CD4-positive, alpha-beta T cell treated with Interleukin-1 beta for 1 hour (primary cell): Measurements from ENCODE around the gene CDON.
"Not testable (repeated sequence)": the region's sequence is repeated elsewhere in the genome, so short reads cannot be mapped to it uniquely, and the experiment has no call there.

Source experiments
- DNase-seq, 2 donors: peaks; one replicate each; pipeline ENCODE4 v3.0.0-alpha.2; 2020 to 2022

The CDON gene

DNA sequence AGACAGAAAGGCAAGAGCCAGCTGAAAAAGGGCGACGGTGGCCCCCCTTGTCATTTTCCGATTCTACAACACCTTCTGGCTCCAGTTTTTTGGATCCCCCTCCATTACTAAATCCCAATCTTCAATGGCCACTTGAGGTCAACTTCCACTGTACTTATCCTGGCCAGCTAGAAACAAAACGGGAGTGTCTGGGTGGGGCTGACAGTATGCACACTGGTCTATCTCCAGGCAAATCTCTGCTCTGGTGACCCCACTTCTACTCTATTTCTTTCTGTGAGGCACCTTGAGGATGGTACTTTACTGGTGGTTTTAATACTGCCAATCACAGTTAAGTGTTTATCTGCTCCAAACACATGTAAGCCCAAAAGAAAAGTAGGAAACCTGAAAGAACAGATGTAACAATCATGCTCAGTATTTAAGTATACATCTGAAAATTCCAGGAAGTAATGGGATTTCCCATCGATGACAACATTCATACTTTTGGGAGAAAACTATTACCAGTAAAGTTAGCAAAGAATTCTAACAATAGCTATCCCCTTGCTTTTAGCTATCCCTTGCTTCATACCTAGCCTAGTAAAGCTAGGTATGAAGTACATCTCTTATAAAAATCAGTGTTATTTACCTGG is 16.0 kb downstream of the CDON start:
- DNase-seq = no peak

DNA sequence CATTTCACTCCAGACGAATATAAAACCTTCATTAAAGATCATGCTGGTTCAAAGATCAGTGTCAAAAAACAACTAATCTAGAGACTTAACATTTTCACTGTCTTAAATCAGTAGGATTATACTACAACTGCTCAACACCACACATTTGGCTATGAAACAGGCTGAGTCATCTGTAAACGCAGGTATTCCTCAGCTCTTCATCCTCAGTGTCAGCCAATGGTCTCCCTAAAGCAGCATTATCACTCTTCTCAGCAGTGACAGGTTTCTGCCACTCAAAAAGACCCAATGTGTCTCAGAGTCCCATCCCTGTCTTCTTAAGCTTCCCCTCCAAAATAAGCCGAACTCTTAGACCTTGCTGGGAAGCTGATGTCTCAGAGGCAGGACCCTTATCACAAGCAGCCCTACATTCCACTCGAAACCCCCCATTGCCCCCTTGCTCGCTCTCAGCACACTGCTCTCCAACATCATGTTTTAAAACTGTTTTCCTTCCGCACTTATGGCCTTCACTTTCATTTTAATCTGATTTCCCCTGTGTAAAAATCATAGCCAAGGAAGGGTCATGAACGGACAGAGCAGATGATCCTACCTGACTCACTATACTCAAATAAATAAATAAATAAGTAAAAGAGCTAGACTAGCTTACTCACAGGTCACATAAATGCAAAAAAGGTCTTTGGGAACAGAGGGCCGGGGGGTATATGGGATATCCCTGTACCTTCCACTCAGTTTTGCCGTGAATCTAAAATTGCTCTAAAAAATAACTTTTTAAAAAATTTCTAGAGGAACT is 23.0 kb downstream of the CDON start:
- DNase-seq = no peak

DNA sequence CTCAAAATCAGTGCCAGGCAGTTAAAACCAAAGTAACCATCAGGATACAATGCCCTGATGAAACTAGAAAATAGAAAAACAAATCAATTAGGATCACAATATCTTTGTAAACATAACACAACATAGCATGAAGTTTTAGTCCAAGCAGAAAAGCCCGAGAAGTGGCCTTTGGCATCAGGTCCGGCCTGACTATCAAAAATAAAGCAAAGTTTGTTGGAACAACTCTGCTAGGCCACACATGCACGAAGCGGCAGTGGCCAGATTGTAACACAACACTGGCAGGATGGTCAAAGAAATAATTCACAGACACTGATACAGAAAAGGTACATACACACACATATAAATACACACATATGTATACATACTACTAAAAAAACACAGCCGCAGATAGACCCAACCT is 26.9 kb downstream of the CDON start:
- no peak for DNase-seq

DNA sequence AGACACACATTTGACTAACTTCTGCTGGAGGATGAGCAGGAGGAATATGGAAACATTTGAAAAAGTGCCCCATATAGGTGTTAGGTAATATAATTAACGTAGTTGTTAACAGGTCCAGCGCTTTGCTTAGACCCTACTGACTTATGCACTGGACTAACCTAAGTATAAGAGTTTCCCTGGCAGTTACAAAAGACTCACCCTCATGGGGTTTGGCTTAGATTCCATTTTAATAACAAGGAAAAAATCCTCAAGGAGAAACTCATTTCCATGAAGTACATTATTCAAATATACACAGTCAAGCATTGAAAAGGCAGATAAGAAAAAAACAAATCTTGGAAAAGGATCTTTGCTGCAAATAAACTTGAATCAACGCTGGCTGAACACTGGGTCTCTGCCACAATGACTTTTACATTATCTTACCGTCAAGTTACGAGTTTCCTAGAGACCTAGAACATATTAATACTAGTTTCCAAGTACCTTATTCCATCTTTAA is 27.7 kb downstream of the CDON start:
- no peak for DNase-seq

DNA sequence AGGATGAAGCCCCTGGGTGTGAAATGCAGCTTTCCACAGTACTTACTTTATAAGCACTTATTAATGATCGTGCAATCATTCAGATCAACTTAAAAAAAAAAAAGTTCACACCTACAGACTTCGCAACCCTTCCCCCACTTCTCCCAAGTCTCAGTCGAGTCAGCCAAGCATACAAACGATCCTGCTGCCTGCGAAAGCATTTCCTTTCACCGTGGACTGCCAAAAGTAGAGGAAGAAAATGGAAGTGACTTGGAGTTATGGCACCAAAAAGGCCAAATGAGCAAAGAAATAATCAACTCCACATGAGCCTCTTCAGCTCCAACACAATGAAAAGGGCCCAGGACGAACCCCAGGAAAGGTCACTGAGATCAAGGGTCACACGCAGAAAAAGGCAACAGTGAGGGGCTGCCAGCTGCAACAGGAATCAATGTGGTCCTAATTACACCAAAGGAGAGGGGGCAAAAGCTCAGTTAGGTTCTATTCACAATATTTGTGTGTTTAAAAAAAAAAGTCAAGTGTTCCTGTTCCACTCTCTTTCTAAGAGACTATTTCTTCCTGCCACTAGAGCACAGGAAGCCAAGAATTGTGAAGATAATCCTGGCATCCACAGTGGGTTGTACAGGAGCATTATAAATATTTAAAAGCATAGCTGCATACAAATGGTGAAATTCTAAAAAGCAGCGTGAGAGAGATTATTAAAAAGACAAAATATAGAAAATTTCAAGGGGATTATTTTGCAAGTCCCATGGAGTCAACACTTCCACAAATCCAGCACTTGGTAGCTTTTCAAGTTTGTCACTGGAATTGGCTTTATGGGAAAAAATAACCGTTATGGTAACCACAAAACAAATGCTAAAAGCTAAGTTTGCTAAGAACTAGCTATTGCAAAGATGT is 28.4 kb downstream of the CDON start:
- no peak for DNase-seq

DNA sequence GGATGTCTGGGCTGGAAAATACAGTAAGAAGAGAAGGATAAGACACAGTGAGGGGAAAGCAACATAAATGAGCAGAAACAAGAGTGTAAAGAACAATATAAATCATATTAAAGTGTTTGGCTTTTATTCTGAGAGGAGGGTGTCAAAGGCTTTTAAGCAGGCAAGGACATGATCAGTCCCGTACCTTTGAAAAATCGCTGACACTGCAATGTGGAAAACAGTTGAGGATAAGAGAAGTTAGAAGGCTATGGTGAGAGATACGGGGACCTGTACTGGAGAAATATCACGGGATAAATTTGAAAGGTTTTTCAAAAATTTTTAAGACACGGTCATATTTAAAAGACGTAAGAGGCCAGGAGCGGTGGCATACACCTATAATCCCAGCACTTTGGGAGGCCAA is 30.3 kb downstream of the CDON start:
- DNase-seq = no peak

DNA sequence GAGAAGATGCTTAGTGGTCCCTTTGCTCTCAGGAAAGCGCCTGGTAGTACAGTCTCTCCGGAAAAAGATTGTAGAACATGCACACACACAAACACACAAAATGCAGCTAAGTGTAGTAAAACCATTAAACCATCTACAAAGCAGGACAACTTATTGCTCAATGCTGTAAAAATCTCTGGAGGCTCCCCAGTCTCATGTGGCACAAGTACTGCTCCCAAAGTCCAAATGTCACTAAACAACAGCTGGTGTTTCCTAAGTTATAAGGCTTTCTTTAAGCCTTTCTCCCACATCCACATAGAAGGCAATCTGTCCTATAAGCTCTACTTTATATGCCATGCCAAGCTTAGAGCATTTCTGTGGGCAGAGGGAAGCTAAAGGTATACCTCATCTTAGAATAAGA is 32.9 kb downstream of the CDON start:
- DNase-seq = no peak

DNA sequence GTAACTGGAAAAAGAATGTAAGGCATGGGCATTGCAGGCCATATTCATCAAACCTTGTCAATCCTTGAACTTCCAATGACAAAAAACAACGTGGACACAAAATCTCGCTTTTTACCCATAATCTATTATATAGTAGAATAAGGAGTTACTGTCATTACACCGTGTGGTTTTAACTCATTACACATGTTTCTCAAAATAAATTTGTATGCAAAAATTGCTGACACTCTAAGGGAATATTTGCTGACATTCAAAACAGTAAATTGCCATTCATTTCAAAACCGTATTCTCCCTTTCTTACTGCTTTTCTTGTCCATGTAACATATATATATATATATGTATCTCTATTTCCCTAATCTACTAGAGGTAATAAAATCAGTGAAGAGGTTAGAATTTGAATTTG is 33.4 kb downstream of the CDON start:
- no peak for DNase-seq

DNA sequence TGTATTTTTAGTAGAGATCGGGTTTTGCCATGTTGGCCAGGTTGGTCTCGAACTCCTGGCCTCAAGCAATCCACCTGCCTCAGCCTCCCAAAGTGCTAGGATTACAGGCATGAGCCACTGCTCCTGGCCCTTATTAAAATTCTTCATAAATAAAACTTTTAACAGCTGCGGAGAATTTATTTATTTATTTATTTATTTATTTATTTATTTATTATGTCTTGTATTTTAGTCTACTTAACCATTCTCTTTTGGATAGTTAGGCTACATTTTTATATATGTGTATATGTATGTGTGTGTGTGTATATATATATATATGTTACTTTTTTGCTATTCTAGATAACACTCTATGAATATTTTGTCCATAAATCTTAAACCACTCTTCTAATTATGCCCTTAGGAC is 34.1 kb downstream of the CDON start:
- DNase-seq = not testable (repeated sequence)

DNA sequence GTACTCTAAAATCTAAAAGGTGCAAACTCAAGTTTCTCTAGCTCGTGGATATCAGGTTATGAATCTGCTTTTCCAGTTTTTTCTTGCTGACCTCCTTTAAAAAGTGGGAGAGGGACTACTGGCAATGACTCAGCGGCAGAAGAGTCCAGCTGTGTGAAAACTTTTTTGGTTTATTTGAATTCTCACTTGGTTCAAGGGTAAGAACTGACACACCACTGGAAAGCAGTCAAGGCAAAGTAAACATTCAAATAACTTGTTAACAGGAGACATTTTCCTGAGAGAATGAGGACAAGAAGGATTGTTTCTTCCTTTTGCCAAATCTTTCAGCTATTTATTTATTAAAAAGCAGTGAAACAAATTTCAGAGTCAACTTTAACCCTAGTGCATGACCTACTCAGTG is 36.1 kb downstream of the CDON start:
- DNase-seq = no peak

DNA sequence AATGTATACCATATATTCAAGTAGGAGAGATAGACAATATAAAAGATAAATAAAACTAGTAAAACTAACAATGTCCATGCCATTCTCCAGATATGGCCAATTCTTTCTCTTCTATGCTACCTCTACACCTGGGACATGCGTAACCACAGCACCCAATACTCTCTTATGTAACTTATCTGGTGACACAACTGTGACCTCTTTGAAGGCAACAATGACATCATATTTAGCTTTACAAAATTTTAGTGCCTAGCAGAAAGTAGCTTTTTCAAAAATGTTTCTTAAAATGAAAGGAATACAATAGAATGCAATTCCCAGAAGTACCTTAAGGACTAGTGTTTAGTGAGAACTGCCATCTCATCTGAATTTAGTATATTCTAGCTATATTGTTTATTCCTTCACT is 36.8 kb downstream of the CDON start:
- DNase-seq = no peak

DNA sequence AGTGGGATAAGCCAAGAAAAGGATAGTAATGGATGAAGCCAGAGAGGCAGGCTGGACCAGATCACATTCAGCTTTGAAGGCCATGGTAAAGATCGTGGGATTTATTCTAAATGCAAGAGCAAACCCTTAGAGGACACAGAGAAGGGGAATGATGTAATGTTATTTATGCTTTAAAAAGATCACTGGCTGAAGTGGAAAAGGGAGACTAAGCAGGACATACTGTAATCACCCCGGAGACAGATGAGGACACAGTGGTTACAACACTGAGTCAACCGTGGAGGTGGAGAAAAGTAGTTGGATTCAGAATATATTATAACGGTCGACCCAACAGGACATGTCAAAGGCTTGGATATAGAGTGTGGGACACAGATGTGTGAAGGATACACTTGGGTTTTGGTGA is 38.5 kb downstream of the CDON start:
- DNase-seq = no peak

DNA sequence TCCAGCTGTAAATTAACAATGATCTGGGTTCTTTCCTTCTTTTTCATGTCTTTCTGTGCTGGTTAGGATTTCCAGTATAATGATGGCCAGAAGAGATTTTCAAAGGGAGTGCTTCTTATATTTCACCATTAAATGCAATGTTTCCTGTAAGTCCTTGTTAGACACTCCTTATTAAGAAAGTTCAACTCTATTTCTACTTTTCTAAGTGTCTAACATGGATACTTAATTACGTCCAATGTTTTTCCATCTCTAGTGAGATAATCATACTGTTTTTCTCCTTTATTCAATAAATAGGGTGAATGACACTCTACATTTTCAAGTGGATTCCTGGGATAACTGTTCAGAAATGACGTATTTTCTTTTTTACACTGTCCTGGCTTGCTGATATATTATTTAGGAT is 49.8 kb downstream of the CDON start:
- no peak for DNase-seq

DNA sequence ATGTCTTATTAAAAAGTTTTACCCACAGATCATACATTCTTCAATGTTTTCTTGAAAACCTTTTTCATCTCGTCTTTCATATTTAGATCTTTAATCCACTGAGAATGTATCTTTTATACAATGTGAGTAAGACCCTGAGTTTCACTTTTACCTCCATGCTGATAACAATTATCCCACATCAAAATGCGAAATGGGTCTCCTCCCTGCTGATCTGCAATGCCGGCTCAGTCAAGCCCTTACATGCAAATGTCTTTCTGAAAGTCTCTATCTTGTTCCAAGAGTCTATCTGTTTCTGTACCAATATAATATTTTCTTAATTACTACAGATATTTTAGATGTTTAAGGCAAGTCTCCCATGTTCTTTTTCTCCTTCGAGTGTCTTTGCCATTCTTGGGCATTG is 50.9 kb downstream of the CDON start:
- no peak for DNase-seq

DNA sequence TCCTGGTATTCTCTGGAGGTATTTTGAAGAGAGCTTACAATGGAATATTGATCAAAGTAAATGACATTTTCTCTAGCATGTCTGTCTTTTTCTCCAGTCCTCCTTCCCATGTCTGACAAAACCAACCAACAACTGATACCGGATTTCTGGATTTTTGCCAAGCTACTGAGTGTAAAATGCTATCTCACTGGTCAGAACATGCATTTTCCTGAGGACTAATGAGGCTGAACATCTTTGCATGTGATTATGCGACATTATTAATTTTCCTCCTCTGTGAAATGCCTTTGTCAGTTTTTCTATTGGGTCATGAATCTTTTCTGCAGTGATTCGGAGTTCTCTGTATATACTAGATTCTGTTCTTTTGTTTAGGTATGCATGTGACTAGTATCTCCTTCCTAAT is 51.4 kb downstream of the CDON start:
- DNase-seq = no peak

DNA sequence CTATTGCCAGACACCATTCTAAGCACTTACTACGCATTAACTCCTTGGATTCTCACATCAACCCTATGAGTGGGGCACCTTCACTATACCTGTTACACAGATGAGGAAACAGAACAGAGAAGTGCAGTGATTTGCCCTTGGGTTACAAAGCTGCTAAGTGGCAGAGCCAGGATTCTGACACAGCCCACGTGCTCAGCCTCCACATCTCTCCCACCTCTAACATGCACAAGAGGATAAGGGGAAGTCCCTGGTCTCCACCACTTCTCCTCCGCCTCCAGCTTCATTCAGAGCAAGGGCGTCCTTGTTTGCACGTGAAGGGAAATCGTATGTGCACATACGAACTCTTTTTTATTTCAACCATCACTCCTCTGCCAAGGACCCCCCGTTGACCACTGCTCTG is 53.7 kb downstream of the CDON start:
- no peak for DNase-seq

DNA sequence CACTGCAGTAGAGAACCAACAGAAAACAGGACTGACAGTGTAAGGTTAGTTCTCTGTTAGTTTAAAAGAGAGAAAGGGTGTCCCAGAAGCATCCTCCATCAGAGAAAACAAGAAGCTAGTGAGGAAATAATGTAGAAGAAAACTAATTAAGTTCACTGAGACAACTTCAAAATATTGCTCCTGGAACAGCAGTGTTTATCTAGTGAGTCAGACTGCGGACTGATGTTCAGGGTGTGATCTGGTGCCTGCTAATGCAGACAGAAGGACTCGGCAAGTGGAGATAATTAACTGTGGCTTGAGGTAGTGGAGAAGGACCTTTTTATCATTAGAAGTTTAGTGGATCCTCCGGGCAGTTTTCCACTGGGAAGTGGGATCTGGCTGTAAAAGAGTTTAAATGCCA is 55.4 kb downstream of the CDON start:
- DNase-seq = no peak

DNA sequence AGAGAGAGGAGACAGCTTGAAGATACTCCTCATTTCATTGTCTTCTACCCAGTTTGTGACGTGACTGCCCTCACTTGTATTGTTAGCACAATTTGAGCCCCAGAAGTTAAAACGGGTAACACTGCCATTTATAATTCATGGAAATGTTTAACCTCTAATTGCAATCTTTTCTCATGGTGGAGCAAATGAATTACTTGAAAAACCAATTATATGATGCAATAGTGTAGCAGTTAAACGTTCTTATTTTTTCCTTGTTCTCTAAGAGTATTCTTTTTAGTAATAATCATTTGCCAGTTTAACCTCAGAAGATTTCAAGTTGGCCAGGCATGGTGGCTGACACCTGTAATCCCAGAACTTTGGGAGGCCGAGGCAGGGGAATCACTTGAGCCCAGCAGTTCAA is 56.6 kb downstream of the CDON start:
- DNase-seq = no peak

DNA sequence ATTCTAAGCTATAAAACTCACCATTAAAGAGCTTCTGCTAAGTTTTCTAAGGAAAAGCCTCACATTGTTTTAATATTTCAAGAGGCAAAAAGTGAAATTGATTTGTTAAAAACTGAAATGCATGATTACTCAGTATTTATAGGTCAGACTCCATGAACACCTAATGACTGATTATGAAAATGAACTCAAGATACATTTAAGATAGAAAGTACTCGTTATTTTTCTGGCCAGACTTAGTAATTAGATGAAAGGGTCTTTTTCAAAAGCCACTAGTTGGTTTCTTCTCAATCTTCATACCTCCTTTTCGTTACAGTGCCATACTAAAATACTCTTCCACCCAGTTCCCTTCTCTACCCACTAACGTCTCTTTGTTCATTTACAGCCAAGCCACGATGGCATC is 60.5 kb downstream of the CDON start:
- no peak for DNase-seq

DNA sequence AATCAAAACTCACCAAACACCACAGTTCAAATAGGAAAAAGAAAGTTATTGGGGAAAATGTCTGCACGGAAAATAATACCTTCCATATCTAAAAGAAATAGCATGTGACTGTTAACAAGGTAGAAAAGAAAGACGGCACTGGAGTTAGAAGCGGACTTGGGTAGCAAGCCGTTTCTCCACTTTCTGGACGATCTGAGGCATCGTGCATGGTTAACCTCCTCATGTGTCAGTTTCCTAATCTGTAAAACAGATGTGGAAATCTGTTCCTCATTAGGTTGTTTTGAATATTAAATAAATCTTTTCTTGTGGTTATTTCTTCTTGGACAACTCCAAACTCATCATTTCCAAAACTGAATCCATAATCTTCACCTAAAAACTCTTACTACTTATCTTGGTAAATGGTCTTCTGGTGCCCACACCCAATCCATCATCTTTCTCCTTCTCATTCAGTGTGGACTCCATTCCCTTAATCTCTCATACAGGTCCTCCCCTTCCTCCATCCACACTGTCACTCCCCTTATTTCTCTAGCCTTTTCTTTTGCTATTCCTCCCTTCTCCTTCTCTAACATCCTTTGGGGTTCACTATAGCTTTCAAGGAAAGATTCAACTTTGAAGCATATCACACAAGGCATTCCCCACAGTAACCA is 63.3 kb downstream of the CDON start:
- no peak for DNase-seq

DNA sequence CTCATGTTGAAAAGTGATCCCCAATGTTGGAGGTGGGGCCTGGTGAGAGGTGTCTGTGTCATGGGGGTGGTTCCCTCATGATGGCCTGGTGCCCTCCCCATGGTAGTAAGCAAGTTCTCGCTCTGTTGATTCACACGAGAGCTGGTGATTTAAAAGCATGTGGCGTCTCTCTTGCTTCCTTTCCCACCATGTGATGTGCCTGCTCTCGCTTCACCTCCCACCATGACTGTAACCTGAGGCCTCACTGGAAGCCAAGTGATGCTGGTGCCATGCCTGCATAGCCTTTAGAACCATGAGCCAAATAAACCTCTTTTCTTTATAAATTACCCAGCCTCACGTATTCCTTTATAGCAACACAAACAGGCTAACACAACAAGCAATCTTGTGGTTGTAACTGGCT is 64.4 kb downstream of the CDON start:
- DNase-seq = no peak

DNA sequence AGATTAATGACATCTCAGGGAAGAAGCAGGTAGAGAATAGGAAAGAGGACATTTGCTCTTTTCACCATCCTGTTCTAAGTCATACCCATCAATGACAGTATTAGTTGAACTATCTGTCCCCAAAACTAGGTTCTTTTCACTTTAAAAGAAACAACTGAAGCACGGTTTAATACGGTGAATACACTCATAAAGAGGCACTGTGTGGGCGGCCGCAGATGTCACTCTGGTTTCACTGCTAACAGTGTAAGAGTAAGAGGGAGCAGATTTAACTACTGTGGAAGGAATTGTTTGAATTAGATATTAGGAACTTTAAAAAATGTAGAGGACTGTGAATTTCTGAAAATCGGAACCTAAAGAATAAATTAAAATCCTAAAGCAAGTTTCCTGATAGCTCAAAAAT is 67.4 kb downstream of the CDON start:
- no peak for DNase-seq

DNA sequence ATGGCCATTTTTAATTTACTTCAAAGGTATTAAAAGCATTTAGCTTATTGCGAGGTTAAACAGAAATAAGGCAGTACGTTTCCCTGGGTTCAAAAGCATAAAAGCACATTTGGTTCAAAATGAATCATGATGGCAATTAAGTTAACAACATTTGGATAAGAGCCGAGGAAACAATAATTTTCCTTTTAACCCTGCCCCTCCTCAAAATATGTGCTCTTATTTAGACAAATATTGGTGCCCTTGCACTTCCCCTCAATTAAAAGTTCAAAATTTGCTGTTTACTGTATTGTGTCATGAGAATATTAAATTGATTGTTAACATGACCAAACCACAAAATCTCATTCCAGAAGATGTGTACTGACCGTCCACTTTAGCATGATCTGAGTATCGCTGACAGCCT is 68.2 kb downstream of the CDON start:
- no peak for DNase-seq
